ENCODE measurements around the gene ZNF784. TPM values are rescaled to one million over a fixed set of nuclear protein-coding genes. Genes with fewer than 3 reads are reported as not detected.

The ZNF784 gene
- total RNA-seq, 1 donor from 2014 or later = 9.7 TPM

Other genes starting within 250 kb of the ZNF784 start
- gene TMEM190, start 247.7 kb downstream of the ZNF784 start, total RNA-seq = not detected
- gene TMEM238, start 240.3 kb downstream of the ZNF784 start, total RNA-seq = 19.8 TPM
- gene RPL28, start 238.6 kb downstream of the ZNF784 start, total RNA-seq = 1,343 TPM
- gene UBE2S, start 216.8 kb downstream of the ZNF784 start, total RNA-seq = 19.5 TPM
- not detected for gene SHISA7, start 181.3 kb downstream of the ZNF784 start, total RNA-seq
- gene ISOC2, start 162.9 kb downstream of the ZNF784 start, total RNA-seq = 25.3 TPM
- not detected for gene C19orf85, start 159.8 kb downstream of the ZNF784 start, total RNA-seq
- gene ZNF628, start 147.9 kb downstream of the ZNF784 start, total RNA-seq = 10.2 TPM
- 14.7 TPM for gene NAT14, start 139.4 kb downstream of the ZNF784 start, total RNA-seq
- 6.0 TPM for gene SSC5D, start 136.1 kb downstream of the ZNF784 start, total RNA-seq
- not detected for gene SBK2, start 87.4 kb downstream of the ZNF784 start, total RNA-seq
- 1.8 TPM for gene SBK3, start 79.0 kb downstream of the ZNF784 start, total RNA-seq
- 15.7 TPM for gene ZNF579, start 43.7 kb downstream of the ZNF784 start, total RNA-seq
- 14.9 TPM for gene FIZ1, start 25.0 kb downstream of the ZNF784 start, total RNA-seq
- gene ZNF524, start 24.3 kb downstream of the ZNF784 start, total RNA-seq = 28.6 TPM
- 18.4 TPM for gene ZNF865, start 18.9 kb downstream of the ZNF784 start, total RNA-seq
- gene ZNF580, start 16.4 kb upstream of the ZNF784 start, total RNA-seq = 30.7 TPM
- gene ZNF581, start 19.1 kb upstream of the ZNF784 start, total RNA-seq = 16.4 TPM
- 11.1 TPM for gene CCDC106, start 23.6 kb upstream of the ZNF784 start, total RNA-seq
- 142 TPM for gene U2AF2, start 30.5 kb upstream of the ZNF784 start, total RNA-seq
- 117 TPM for gene EPN1, start 50.7 kb upstream of the ZNF784 start, total RNA-seq
- not detected for gene NLRP9, start 113.8 kb upstream of the ZNF784 start, total RNA-seq
- gene RFPL4A, start 134.5 kb upstream of the ZNF784 start, total RNA-seq = not detected
- not detected for gene RFPL4AL1, start 144.6 kb upstream of the ZNF784 start, total RNA-seq
- gene NLRP11, start 207.4 kb upstream of the ZNF784 start, total RNA-seq = not detected
- gene NLRP4, start 212.0 kb upstream of the ZNF784 start, total RNA-seq = not detected